Gastrocnemius medialis (tissue), 4 donors: ENCODE results near the gene ZNF292. TPM values are rescaled to one million over a fixed set of nuclear protein-coding genes. Genes with fewer than 3 reads are reported as not detected.

Experiments used
- ATAC-seq, 2 donors: fragments of 150-250 bp; one replicate each; pipeline ENCODE4 v1.9.1; 2016
- DNase-seq, 2 donors: peaks; one replicate each; pipeline ENCODE4 v3.0.0-alpha.2; 2019
- H3K27ac ChIP-seq, 4 donors: fragments of 200-600 bp; sonication (generic); 1 replicate in 1 of 4; 2 replicates in 3 of 4; pipeline ENCODE4 v1.5.1; 2016 to 2018; ENCODE audit warnings: mild to moderate bottlenecking in 2 of 4, moderate library complexity in 1 of 4
- H3K27me3 ChIP-seq, 3 donors: fragments of 200-600 bp; sonication (generic) in 2 of 3; 1 replicate in 1 of 3; 2 replicates in 2 of 3; pipeline versions ENCODE4 v1.5.1 to v1.6.0; 2016 to 2019; ENCODE audit warnings: mild to moderate bottlenecking in 1 of 3, moderate library complexity in 1 of 3
- H3K36me3 ChIP-seq, 2 donors: fragments of 200-600 bp; sonication (generic) in 1 of 2; one replicate each; pipeline ENCODE4 v1.5.1; 2017 to 2018
- H3K4me1 ChIP-seq, 2 donors: fragments of 200-600 bp; sonication (generic) in 1 of 2; one replicate each; pipeline ENCODE4 v1.5.1; 2016 to 2017; ENCODE audit warnings: mild to moderate bottlenecking in 2 of 2
- H3K4me3 ChIP-seq, 4 donors: fragments of 200-600 bp; sonication (generic) in 3 of 4; 1 replicate in 1 of 4; 2 replicates in 3 of 4; pipeline ENCODE4 v1.5.1; 2016 to 2019; ENCODE audit warnings: mild to moderate bottlenecking in 2 of 4
- H3K9me3 ChIP-seq, 3 donors: fragments of 200-600 bp; sonication (generic) in 2 of 3; 1 replicate in 1 of 3; 2 replicates in 2 of 3; pipeline ENCODE4 v1.5.1; 2016 to 2019
- POLR2A ChIP-seq, 2 donors: fragments of 450-650 bp; IDR thresholded peaks; one replicate each; pipeline ENCODE4 v1.6.1; 2017; ENCODE audit warnings: antibody characterized with exemption in 2 of 2, mild to moderate bottlenecking in 2 of 2, moderate library complexity in 2 of 2
- in situ Hi-C, 4 donors: fragments of 200-750 bp; cut with MboI; loops; one replicate each; pipeline versions ENCODE4 v1.15.0 to v1.8.0; 2017; ENCODE audit warnings: low sequenced_read_pairs in 4 of 4
- intact Hi-C: fragments of 100-400 bp; cut with DNase I; formaldehyde crosslinking; loops from one replicate; pipeline ENCODE4 v1.15.1; 2023; ENCODE audit warnings: low total_unique reads
- total RNA-seq, 4 donors: library from RNA; depleted of rRNA; stranded (reverse); fragments of >200 nt; gene quantifications; one replicate each; pipeline versions ENCODE4 v1.1.0 to v1.2.3, GENCODE V29; 2016
- TF ChIP-seq, protein P1 (sequence below), 5 experiments: fragments of 450-650 bp in 3 of 5; fragments of 200-600 bp in 2 of 5; sonication (generic) in 2 of 5; IDR thresholded peaks in 4 of 5; conservative IDR thresholded peaks in 1 of 5; 1 replicate in 4 of 5; 2 replicates in 1 of 5; pipeline ENCODE4 v1.5.1; 2016 to 2019; ENCODE audit warnings: antibody characterized with exemption in 5 of 5, mild to moderate bottlenecking in 3 of 5, moderate library complexity in 3 of 5

ZNF292 gene
- total RNA-seq, 4 donors from 2014 or later: 10.7 to 21.7 (median 11.5) TPM

DNA sequence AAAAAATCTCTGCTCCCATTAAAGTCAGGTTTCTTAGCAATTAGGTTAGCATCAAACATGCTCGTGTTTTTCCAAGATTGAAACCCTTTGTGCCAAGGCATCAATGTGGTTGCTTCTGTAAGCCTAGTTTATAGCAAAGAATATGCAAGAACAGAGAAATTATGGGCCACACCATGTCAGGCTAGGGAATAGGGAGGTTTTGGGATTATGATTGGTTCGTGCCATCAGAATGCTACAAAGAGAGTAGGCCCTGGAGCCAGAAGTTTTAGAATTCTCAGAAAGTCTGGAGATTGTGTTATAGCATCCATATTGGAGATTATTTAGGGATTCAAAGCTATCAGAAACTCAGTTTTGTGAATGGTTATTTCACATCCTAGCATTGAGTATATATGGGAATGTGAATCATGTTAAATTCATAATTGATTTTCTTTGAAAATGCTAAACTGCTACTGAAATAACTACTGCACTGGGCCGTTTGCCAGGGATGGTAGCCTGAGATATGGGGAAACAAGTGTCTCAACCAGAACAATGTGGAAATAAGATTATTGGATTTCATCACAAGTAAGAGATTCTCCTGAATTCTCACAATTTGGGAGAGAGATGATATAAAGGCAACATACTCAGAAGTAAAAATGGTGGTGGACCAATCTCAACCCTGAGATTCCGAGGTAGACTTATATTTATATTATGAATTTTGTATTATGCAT is 45.3 kb downstream of the ZNF292 start:
- ATAC-seq (no peak), DNase-seq (no peak)

DNA sequence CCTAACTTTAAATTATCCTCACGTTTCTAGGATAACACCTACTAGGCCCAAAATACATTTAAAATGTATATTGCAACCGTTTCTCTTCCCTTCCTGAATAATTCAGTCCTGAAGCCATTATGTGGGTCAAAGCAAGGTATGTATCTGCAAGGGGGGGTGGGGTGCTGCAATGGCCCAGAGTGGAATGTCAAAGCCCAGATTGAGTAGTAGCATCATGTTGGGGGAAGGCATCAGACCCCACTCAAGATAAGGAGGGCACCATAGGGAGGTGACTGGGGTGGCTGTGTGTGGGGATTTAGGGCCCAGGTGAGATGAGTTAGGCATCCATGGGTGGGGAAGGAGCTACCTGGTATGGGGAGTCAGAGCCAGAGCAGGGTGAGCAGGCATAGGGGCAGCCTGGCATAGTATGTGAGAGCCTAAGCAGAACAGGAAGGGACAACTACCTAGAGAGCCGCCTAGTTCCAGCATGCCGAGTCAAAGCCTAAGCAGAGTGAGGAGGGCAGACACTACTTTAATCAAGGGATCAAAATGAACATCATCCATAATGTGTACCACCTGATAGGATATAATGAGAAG is 48.2 kb downstream of the ZNF292 start:
- intact Hi-C loops: no loop called here
- H3K27me3 ChIP-seq: no peaks in the 10 kb centered on the region
- TF ChIP-seq POLR2A (IDR thresholded peaks at IDR 0.05): no peak
- TF ChIP-seq, protein P1, sequence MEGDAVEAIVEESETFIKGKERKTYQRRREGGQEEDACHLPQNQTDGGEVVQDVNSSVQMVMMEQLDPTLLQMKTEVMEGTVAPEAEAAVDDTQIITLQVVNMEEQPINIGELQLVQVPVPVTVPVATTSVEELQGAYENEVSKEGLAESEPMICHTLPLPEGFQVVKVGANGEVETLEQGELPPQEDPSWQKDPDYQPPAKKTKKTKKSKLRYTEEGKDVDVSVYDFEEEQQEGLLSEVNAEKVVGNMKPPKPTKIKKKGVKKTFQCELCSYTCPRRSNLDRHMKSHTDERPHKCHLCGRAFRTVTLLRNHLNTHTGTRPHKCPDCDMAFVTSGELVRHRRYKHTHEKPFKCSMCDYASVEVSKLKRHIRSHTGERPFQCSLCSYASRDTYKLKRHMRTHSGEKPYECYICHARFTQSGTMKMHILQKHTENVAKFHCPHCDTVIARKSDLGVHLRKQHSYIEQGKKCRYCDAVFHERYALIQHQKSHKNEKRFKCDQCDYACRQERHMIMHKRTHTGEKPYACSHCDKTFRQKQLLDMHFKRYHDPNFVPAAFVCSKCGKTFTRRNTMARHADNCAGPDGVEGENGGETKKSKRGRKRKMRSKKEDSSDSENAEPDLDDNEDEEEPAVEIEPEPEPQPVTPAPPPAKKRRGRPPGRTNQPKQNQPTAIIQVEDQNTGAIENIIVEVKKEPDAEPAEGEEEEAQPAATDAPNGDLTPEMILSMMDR (IDR thresholded peaks at IDR 0.05 in 4 of 5, conservative IDR thresholded peaks at IDR 0.05 in 1 of 5): no peak
- DNase-seq (no peak), ATAC-seq (no peak)
- H3K9me3 ChIP-seq: no peaks in the 10 kb centered on the region
- no peak overlapping the region for H3K27ac ChIP-seq
- no peak overlapping the region for H3K4me3 ChIP-seq
- in situ Hi-C loops: no loop called here
- peaks cover 36 to 43% of the 10 kb centered on the region in 2 donors for H3K4me1 ChIP-seq
- H3K36me3 ChIP-seq: no peaks in the 10 kb centered on the region

More for the DNA sequence above, 45.3 kb downstream of the ZNF292 start:
- intact Hi-C loops (loop anchor here (1.0 kb wide), 1 partner anchor 48 kb away; no protein-coding TSS in a partner anchor), in situ Hi-C loops (no loop called here)
- no peak for TF ChIP-seq POLR2A (IDR thresholded peaks at IDR 0.05)
- TF ChIP-seq, protein P1 (IDR thresholded peaks at IDR 0.05 in 4 of 5, conservative IDR thresholded peaks at IDR 0.05 in 1 of 5): no peak
- no peaks in the 10 kb centered on the region for H3K9me3 ChIP-seq
- H3K27me3 ChIP-seq: no peaks in the 10 kb centered on the region
- no peak overlapping the region for H3K4me3 ChIP-seq
- no peak overlapping the region for H3K27ac ChIP-seq
- H3K36me3 ChIP-seq: no peaks in the 10 kb centered on the region
- peaks cover 23 to 25% of the 10 kb centered on the region in 2 donors for H3K4me1 ChIP-seq

DNA sequence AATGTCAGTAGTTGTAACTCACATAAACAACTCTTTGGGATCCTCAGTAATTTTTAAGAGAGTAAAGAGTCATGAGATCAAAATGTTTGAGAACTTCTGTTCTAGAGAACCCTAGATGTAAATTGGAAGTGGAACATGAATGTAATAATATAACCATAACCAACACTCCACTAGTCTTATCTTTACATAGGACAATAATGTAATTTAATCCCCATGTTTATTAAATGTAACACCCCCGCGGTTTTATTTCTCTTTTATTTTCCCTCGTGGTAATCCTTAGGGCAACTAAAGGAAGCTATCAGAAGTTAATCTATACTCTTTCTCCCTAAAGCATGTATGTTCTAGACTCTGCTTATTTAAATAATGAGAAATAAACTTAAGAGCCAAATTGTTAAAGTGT is 54.4 kb downstream of the ZNF292 start:
- no peaks in the 10 kb centered on the region for H3K36me3 ChIP-seq
- H3K4me3 ChIP-seq: no peak overlapping the region
- intact Hi-C loops: no loop called here
- ATAC-seq (no peak), DNase-seq (no peak)
- H3K27me3 ChIP-seq: no peaks in the 10 kb centered on the region
- TF ChIP-seq, protein P1 (IDR thresholded peaks at IDR 0.05 in 4 of 5, conservative IDR thresholded peaks at IDR 0.05 in 1 of 5): no peak
- TF ChIP-seq POLR2A (IDR thresholded peaks at IDR 0.05): no peak
- no peak overlapping the region for H3K27ac ChIP-seq
- H3K4me1 ChIP-seq: peaks cover 46 to 55% of the 10 kb centered on the region in 2 donors
- in situ Hi-C loops: no loop called here
- H3K9me3 ChIP-seq: no peaks in the 10 kb centered on the region

DNA sequence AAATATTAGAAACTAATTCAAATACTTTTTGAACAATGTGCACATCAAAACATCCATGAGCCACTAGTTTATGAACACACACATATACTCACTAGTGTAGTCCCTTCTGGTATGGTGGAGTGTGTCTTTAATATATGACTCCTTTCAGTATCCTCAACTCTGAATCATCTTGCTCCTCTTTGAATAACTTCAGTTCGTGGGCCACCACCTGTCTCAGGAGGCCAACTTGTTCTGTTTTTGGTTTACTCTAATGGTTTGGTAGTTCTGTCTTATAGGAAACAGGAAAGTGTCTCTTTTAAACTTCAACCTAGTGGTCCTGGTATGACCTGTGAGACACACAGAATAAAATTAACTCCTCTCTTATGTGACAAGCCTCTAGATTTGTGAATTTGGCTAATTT is 55.6 kb downstream of the ZNF292 start:
- H3K36me3 ChIP-seq: no peaks in the 10 kb centered on the region
- no peak for ATAC-seq
- no peaks in the 10 kb centered on the region for H3K27me3 ChIP-seq
- H3K4me1 ChIP-seq: peaks cover 42 to 50% of the 10 kb centered on the region in 2 donors
- TF ChIP-seq, protein P1 (IDR thresholded peaks at IDR 0.05 in 4 of 5, conservative IDR thresholded peaks at IDR 0.05 in 1 of 5): no peak
- no peak for TF ChIP-seq POLR2A (IDR thresholded peaks at IDR 0.05)
- no peak for DNase-seq
- no peaks in the 10 kb centered on the region for H3K9me3 ChIP-seq
- no peak overlapping the region for H3K27ac ChIP-seq
- intact Hi-C loops: no loop called here
- in situ Hi-C loops: no loop called here
- H3K4me3 ChIP-seq: no peak overlapping the region
